ENCODE data around the gene PRKAG1.

Gene PRKAG1

GRCh38 chr12:48966177-48966895, 52.2 kb downstream of the PRKAG1 start:
- no peak for DNase-seq (ENCODE audit: low read depth)

GRCh38 chr12:48965298-48965838, 53.2 kb downstream of the PRKAG1 start:
- DNase-seq (ENCODE audit: low read depth), result no peak

- no peak for DNase-seq (ENCODE audit: low read depth)
Observed at GRCh38 chr12:48961801-48962200, 56.8 kb downstream of the PRKAG1 start.

- no peak for DNase-seq (ENCODE audit: low read depth)
Observed at GRCh38 chr12:48961331-48961730, 57.2 kb downstream of the PRKAG1 start.

- DNase-seq (ENCODE audit: low read depth), result no peak
Observed at GRCh38 chr12:48960834-48961233, 57.7 kb downstream of the PRKAG1 start.

- DNase-seq (ENCODE audit: low read depth), result no peak
Observed at GRCh38 chr12:48958049-48958388, 60.6 kb downstream of the PRKAG1 start.

- DNase-seq (ENCODE audit: low read depth), result peak; percentile 95
Observed at GRCh38 chr12:48957141-48958048, 61.2 kb downstream of the PRKAG1 start, which contains the start of gene ARF3. Gene ARF3 (minus strand): TSS chr12:48957487. CDS start chr12:48941095, 16,392 bp downstream.

GRCh38 chr12:48956279-48957140, 62.1 kb downstream of the PRKAG1 start:
- DNase-seq (ENCODE audit: low read depth), result peak; percentile 87

GRCh38 chr12:48954841-48955501, 63.6 kb downstream of the PRKAG1 start:
- no peak for DNase-seq (ENCODE audit: low read depth)

GRCh38 chr12:48954061-48954460, 64.5 kb downstream of the PRKAG1 start:
- DNase-seq (ENCODE audit: low read depth), result no peak

GRCh38 chr12:48952691-48953090, 65.9 kb downstream of the PRKAG1 start:
- no peak for DNase-seq (ENCODE audit: low read depth)

Data from CMK (cell line).